ENCODE results near the gene FOXM1. TPM values are rescaled to one million over a fixed set of nuclear protein-coding genes. Genes with fewer than 3 reads are reported as not detected.

The FOXM1 gene
- total RNA-seq, 1 experiment from 2014 or later, result 118 TPM

DNA sequence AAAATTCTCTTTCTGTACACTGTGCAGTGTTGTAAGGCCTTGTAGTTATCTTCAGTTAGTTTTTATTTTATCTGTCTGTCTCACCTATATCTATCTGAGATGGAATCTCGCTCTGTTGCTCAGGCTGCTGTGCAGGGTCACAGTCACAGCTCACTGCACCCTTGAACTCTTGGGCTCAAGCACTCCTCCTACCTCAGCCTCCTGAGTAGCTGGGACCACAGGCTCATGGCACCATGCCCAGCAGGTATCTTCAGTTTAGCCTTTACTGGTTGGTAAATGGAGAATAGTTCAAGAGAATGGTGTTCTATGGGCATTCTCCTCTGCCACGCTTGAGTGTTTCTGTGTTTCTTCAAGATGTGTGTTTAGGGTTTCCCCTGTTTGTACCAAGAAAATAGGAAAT is 27.3 kb upstream of the FOXM1 start (continued):
- no peak for TF ChIP-seq NFYB (CRISPR knock-in tag; conservative IDR thresholded peaks at IDR 0.05; ENCODE audit: low read depth)
- TF ChIP-seq NFE2L1 (CRISPR knock-in tag; IDR thresholded peaks at IDR 0.05), result no peak
- TF ChIP-seq PREB (CRISPR knock-in tag; IDR thresholded peaks at IDR 0.05; ENCODE audit: borderline replicate concordance), result no peak
- TF ChIP-seq CREB1 (CRISPR knock-in tag; IDR thresholded peaks at IDR 0.05), result no peak
- TF ChIP-seq, protein P1, sequence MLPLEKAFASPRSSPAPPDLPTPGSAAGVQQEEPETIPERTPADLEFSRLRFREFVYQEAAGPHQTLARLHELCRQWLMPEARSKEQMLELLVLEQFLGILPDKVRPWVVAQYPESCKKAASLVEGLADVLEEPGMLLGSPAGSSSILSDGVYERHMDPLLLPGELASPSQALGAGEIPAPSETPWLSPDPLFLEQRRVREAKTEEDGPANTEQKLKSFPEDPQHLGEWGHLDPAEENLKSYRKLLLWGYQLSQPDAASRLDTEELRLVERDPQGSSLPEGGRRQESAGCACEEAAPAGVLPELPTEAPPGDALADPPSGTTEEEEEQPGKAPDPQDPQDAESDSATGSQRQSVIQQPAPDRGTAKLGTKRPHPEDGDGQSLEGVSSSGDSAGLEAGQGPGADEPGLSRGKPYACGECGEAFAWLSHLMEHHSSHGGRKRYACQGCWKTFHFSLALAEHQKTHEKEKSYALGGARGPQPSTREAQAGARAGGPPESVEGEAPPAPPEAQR (CRISPR knock-in tag; IDR thresholded peaks at IDR 0.05), result no peak
- TF ChIP-seq SOX15 (CRISPR knock-in tag; IDR thresholded peaks at IDR 0.05), result no peak
- TF ChIP-seq ZNF416 (CRISPR knock-in tag; IDR thresholded peaks at IDR 0.05), result no peak
- no peak for TF ChIP-seq MYBL2 (CRISPR knock-in tag; IDR thresholded peaks at IDR 0.05)
- TF ChIP-seq ZNF317 (CRISPR knock-in tag; IDR thresholded peaks at IDR 0.05; ENCODE audit: borderline replicate concordance, low read depth), result no peak

- no peaks in the 10 kb centered on the region for H3K36me3 Mint-ChIP-seq
- H3K4me1 Mint-ChIP-seq, result peaks cover 3% of the 10 kb centered on the region; the same call in 1 of the 2 replicates
- ATAC-seq (no peak), DNase-seq (ENCODE audit: low spot score) (no peak)
- POLR2A ChIA-PET, result no interaction called here
- TF ChIP-seq TEAD4 (CRISPR knock-in tag; IDR thresholded peaks at IDR 0.05), result no peak
- TF ChIP-seq ATF2 (CRISPR knock-in tag; IDR thresholded peaks at IDR 0.05; ENCODE audit: borderline replicate concordance, low read depth), result no peak
- TF ChIP-seq, protein P1 (CRISPR knock-in tag; IDR thresholded peaks at IDR 0.05), result no peak
- TF ChIP-seq, protein P2, sequence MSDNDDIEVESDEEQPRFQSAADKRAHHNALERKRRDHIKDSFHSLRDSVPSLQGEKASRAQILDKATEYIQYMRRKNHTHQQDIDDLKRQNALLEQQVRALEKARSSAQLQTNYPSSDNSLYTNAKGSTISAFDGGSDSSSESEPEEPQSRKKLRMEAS (CRISPR knock-in tag; IDR thresholded peaks at IDR 0.05), result no peak
- H3K9me3 Mint-ChIP-seq, result no peaks in the 10 kb centered on the region
- CTCF ChIA-PET, result no interaction called here
- H3K4me3 Mint-ChIP-seq, result no peak overlapping the region
- H3K27me3 Mint-ChIP-seq (ENCODE audit: low read depth), result no peaks in the 10 kb centered on the region
- H3K27ac Mint-ChIP-seq, result no peak overlapping the region; the same call in 1 of the 2 replicates
These were observed 25.4 kb upstream of the FOXM1 start for GRCh38 chr12:2902272-2902880.

DNA sequence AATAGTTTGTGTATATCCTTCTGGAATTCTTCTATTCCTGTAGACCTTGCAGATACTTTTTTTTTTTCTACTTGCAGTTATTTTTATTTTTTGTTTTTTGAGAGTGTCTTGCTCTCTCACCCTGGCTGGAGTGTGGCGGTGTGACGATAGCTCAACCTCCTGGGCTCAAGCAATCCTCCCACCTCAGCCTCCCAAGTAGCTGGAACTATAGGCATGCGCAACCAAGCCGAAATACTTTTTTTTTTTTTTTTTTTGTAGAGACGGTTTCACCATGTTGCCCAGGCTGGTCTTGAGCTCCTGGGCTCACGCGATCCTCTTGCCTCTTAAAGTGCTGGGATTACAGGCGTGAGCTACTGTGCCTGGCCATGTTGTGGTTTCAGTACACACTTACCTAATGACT is 23.7 kb upstream of the FOXM1 start:
- ChIA-PET CTCF (interaction anchor here (0.7 to 1.4 kb wide), 7 partner anchors 10 to 221 kb away, joined by 3 to 13 read pairs (median 4); no protein-coding TSS in a partner anchor), POLR2A (no interaction called here)
- ATAC-seq (peak; percentile 26; the same call in 1 of the 2 replicates), DNase-seq (ENCODE audit: low spot score) (no peak)
- no peaks in the 10 kb centered on the region for H3K27me3 Mint-ChIP-seq (ENCODE audit: low read depth)
- TF ChIP-seq NR1H2 (CRISPR knock-in tag; IDR thresholded peaks at IDR 0.05) (no peak), SP1 (CRISPR knock-in tag; conservative IDR thresholded peaks at IDR 0.05) (no peak), NFYB (CRISPR knock-in tag; conservative IDR thresholded peaks at IDR 0.05; ENCODE audit: low read depth) (no peak), FOXJ3 (CRISPR knock-in tag; IDR thresholded peaks at IDR 0.05; ENCODE audit: borderline replicate concordance) (no peak), NFATC4 (CRISPR knock-in tag; IDR thresholded peaks at IDR 0.05) (no peak), ZNF121 (CRISPR knock-in tag; IDR thresholded peaks at IDR 0.05) (no peak), ATF3 (CRISPR knock-in tag; conservative IDR thresholded peaks at IDR 0.05) (no peak), PRDM15 (CRISPR knock-in tag; IDR thresholded peaks at IDR 0.05) (no peak)
- TF ChIP-seq, protein P3, sequence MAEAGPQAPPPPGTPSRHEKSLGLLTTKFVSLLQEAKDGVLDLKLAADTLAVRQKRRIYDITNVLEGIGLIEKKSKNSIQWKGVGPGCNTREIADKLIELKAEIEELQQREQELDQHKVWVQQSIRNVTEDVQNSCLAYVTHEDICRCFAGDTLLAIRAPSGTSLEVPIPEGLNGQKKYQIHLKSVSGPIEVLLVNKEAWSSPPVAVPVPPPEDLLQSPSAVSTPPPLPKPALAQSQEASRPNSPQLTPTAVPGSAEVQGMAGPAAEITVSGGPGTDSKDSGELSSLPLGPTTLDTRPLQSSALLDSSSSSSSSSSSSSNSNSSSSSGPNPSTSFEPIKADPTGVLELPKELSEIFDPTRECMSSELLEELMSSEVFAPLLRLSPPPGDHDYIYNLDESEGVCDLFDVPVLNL (CRISPR knock-in tag; IDR thresholded peaks at IDR 0.05; ENCODE audit: borderline replicate concordance, low read depth), result no peak
- no peak overlapping the region for H3K4me3 Mint-ChIP-seq
- no peaks in the 10 kb centered on the region for H3K9me3 Mint-ChIP-seq
- no peaks in the 10 kb centered on the region for H3K36me3 Mint-ChIP-seq
- no peak overlapping the region; the same call in 1 of the 2 replicates for H3K27ac Mint-ChIP-seq
- H3K4me1 Mint-ChIP-seq, result peaks cover 3% of the 10 kb centered on the region; the same call in 1 of the 2 replicates
